K562 (cell line): ENCODE measurements around the gene FANCC. TPM values are rescaled to one million over a fixed set of nuclear protein-coding genes. Genes with fewer than 3 reads are reported as not detected.

ENCODE experiments used
- ATAC-seq: fragments of 200-7000 bp; cut with Tn5 transposase; 3 replicates; pipeline ENCODE4 v1.9.1; 2020; ENCODE audit warnings: moderate library complexity
- BruUV-seq: library from RNA; stranded (reverse); fragments of 400-500 nt; replicated peaks from 2 replicates; lab custom pipeline; 2021; lab: Mats Ljungman, UMichigan
- CTCF ChIA-PET: fragments of 300-600 bp; formaldehyde crosslinking; extraction: SDS; loops from one replicate; lab custom pipeline; 2021; ENCODE audit warnings: low intra/inter-chr PET ratio; lab: Yijun Ruan, JAX
- POLR2A ChIA-PET: fragments of 300-600, 350-650 bp; sonication (Branson Sonifier 250); formaldehyde crosslinking; extraction: SDS; loops from one replicate; lab custom pipeline; 2021; ENCODE audit warnings: antibody characterized with exemption, inconsistent platforms; lab: Yijun Ruan, JAX
- DNase-seq, 4 experiments: peaks; one replicate each; pipeline versions ENCODE4 v3.0.0 to v3.0.0-alpha.2; 2011 to 2018; ENCODE audit warnings: low spot score in 3 of 4, mixed read lengths in 3 of 4; ENCODE audit errors: extremely low read depth in 1 of 4
- FAIRE-seq: peaks from 2 replicates; lab custom pipeline; 2011; peaks lifted over from hg19 to GRCh38; lab: Jason Lieb, UNC
- H2AFZ ChIP-seq: 2 replicates; pipeline ENCODE4 v1.6.0; 2011; ENCODE audit warnings: low read depth, low read length, control low read depth, inconsistent platforms
- H3K27ac ChIP-seq: fragments of 200-600 bp; 3 replicates; pipeline ENCODE4 v1.8.0; 2011; ENCODE audit warnings: low read depth, mild to moderate bottlenecking, control low read depth, inconsistent platforms, low read length, moderate library complexity, mixed read lengths; ENCODE audit errors: extremely low read depth
- H3K27me3 ChIP-seq, 2 experiments: fragments of 300-600 bp in 1 of 2; 2 replicates in 1 of 2; 3 replicates in 1 of 2; pipeline versions ENCODE4 v1.6.0 to v1.8.0; 2011; ENCODE audit warnings: inconsistent platforms in 2 of 2, low read length in 2 of 2, mild to moderate bottlenecking in 1 of 2, mixed read lengths in 1 of 2, moderate library complexity in 1 of 2; ENCODE audit not compliant: control insufficient read depth in 2 of 2, insufficient read depth in 2 of 2
- H3K36me3 ChIP-seq: fragments of 300-600 bp; 3 replicates; pipeline ENCODE4 v1.8.0; 2011; ENCODE audit warnings: mild to moderate bottlenecking, low read length, inconsistent platforms; ENCODE audit not compliant: control insufficient read depth, insufficient read depth
- H3K4me1 ChIP-seq, 2 experiments: fragments of 200-600 bp in 1 of 2; replicated peaks in 1 of 2; 2 replicates in 1 of 2; 3 replicates in 1 of 2; pipeline versions ENCODE4 v1.5.1 to v1.8.0; 2011; ENCODE audit warnings: inconsistent platforms in 2 of 2, low read length in 2 of 2, mild to moderate bottlenecking in 1 of 2, mixed read lengths in 1 of 2, moderate library complexity in 1 of 2; ENCODE audit not compliant: control insufficient read depth in 2 of 2, insufficient read depth in 2 of 2
- H3K4me2 ChIP-seq: 2 replicates; pipeline ENCODE4 v1.6.1; 2011; ENCODE audit warnings: low read length, control low read depth, inconsistent platforms, mixed read lengths; ENCODE audit not compliant: insufficient read depth
- H3K4me3 ChIP-seq: fragments of 200-600 bp; sonication (generic), shearing (Covaris generic); 2 replicates; pipeline ENCODE4 v1.5.1; 2016; ENCODE audit warnings: control low read depth, inconsistent platforms
- H3K79me2 ChIP-seq: fragments of 200-600 bp; 3 replicates; pipeline ENCODE4 v1.8.0; 2011; ENCODE audit warnings: low read length, inconsistent platforms; ENCODE audit not compliant: control insufficient read depth, insufficient read depth
- H3K9ac ChIP-seq, 2 experiments: 2 replicates each; pipeline versions ENCODE4 v1.6.0 to v1.6.1; 2011; ENCODE audit warnings: low read depth in 2 of 2, low read length in 2 of 2, control low read depth in 1 of 2, inconsistent platforms in 1 of 2, mild to moderate bottlenecking in 1 of 2, mixed read lengths in 1 of 2; ENCODE audit not compliant: insufficient read depth in 1 of 2
- H3K9me1 ChIP-seq: one replicate; pipeline ENCODE4 v1.6.0; 2011; ENCODE audit warnings: inconsistent platforms, mild to moderate bottlenecking, low read length, moderate library complexity; ENCODE audit not compliant: control insufficient read depth, insufficient read depth
- H3K9me3 ChIP-seq: replicated peaks from 2 replicates; pipeline ENCODE4 v1.5.1; 2011; ENCODE audit warnings: low read depth, low read length, inconsistent platforms; ENCODE audit not compliant: control insufficient read depth, insufficient read depth
- H4K20me1 ChIP-seq: replicated peaks from 2 replicates; pipeline ENCODE4 v1.6.1; 2011; ENCODE audit warnings: low read length, inconsistent platforms, mixed read lengths; ENCODE audit not compliant: control insufficient read depth, insufficient read depth
- ARID2 ChIP-seq: fragments of 450-650 bp; IDR thresholded peaks from 2 replicates; pipeline ENCODE4 v1.6.1; 2017; ENCODE audit warnings: antibody characterized with exemption, mild to moderate bottlenecking
- CBFA2T3 ChIP-seq: fragments of 450-650 bp; IDR thresholded peaks from 2 replicates; pipeline ENCODE4 v1.6.1; 2017
- DACH1 ChIP-seq: fragments of 450-650 bp; IDR thresholded peaks from 2 replicates; pipeline ENCODE4 v1.6.1; 2018; ENCODE audit not compliant: partially characterized antibody
- MAFG ChIP-seq: fragments of 450-650 bp; conservative IDR thresholded peaks from 2 replicates; pipeline ENCODE4 v1.6.1; 2016; ENCODE audit warnings: missing genetic modification characterization, missing compliant biosample characterization
- MIER1 ChIP-seq: fragments of 450-650 bp; IDR thresholded peaks from 2 replicates; pipeline ENCODE4 v1.6.1; 2016; ENCODE audit warnings: antibody characterized with exemption, mild to moderate bottlenecking, low read depth
- RAD21 ChIP-seq, 2 experiments: fragments of 250-450 bp in 1 of 2; fragments of 450-650 bp in 1 of 2; sonication (Bioruptor Pico) in 1 of 2; formaldehyde crosslinking in 1 of 2; IDR thresholded peaks in 1 of 2; conservative IDR thresholded peaks in 1 of 2; 2 replicates each; pipeline versions ENCODE4 v1.4.0 to v1.8.0; 2020 to 2022; ENCODE audit warnings: mild to moderate bottlenecking in 2 of 2, moderate library complexity in 1 of 2
- SRSF7 ChIP-seq: fragments of 200-400 bp; formaldehyde crosslinking; optimal IDR thresholded peaks from 2 replicates; pipeline ENCODE3; 2017; ENCODE audit warnings: mild to moderate bottlenecking, low read depth, low read length
- ZFX ChIP-seq: sonication (generic); formaldehyde crosslinking; IDR thresholded peaks from 2 replicates; pipeline ENCODE4 v1.8.0; 2022; ENCODE audit warnings: mild to moderate bottlenecking, missing genetic modification reagents, moderate library complexity
- ZNF133 ChIP-seq: fragments of 250-450 bp; sonication (Bioruptor Pico); IDR thresholded peaks from 2 replicates; pipeline ENCODE4 v1.4.0; 2020; ENCODE audit warnings: mild to moderate bottlenecking
- ZNF282 ChIP-seq: sonication (generic); formaldehyde crosslinking; IDR thresholded peaks from 2 replicates; pipeline ENCODE4 v1.8.1; 2023; ENCODE audit warnings: missing genetic modification reagents
- ZNF780A ChIP-seq: fragments of 250-450 bp; sonication (Bioruptor Pico); IDR thresholded peaks from 2 replicates; pipeline ENCODE4 v1.5.0; 2021; ENCODE audit warnings: mild to moderate bottlenecking
- WGBS: fragments of 100-300 bp; shearing (Covaris generic); methylation state at CpG from one replicate; pipeline ENCODE4 v1.1.6; 2016; ENCODE audit warnings: low coverage, mixed read lengths; ENCODE audit not compliant: insufficient coverage; ENCODE audit errors: missing lambda C conversion rate; 5-methylcytosine and 5-hydroxymethylcytosine counted together
- in situ Hi-C: fragments of 300-500 bp; cut with MboI; formaldehyde crosslinking; loops from 4 replicates; pipeline ENCODE4 v1.15.0; 2018; ENCODE audit warnings: inconsistent platforms, mixed read lengths
- intact Hi-C: fragments of 100-400 bp; cut with micrococcal nuclease; formaldehyde crosslinking; loops from 2 replicates; pipeline ENCODE4 v1.14.2; 2022
- polyA plus RNA-seq, 8 experiments: library from polyadenylated mRNA; depleted of rRNA in 4 of 8; stranded (reverse) in 5 of 8; unstranded in 3 of 8; fragments of >200 nt; fragmentation: Nextera tagmentation in 2 of 8; fragmentation: Illumina TruSeq in 1 of 8; extraction: Ambion mirVana in 2 of 8; extraction: Trizol in 1 of 8; gene quantifications; 2 replicates each; pipeline versions ENCODE4 v1.2.1 to v1.2.3, GENCODE V29; 2011 to 2014; ENCODE audit warnings: inconsistent platforms in 1 of 8, missing spikeins in 1 of 8
- total RNA-seq, 7 experiments: library from RNA; depleted of rRNA in 6 of 7; stranded (reverse); fragments of >200 nt in 6 of 7; fragmentation: Illumina TruSeq in 2 of 7; extraction: Trizol in 2 of 7; gene quantifications; 2 replicates each; pipeline versions ENCODE4 v1.2.1 to v1.2.3, GENCODE V29; 2011 to 2021; ENCODE audit warnings: low replicate concordance in 1 of 7
- TF ChIP-seq, protein P1 (sequence below): fragments of 250-450 bp; sonication (Bioruptor Pico); IDR thresholded peaks from 2 replicates; pipeline ENCODE4 v1.4.0; 2020; ENCODE audit warnings: mild to moderate bottlenecking, moderate library complexity
- TF ChIP-seq, protein P2 (sequence below): fragments of 450-650 bp; IDR thresholded peaks from one replicate; pipeline ENCODE4 v1.6.1; 2018; ENCODE audit warnings: mild to moderate bottlenecking, moderate library complexity; ENCODE audit not compliant: partially characterized antibody

Gene FANCC
- total and polyA plus RNA-seq, 9 of the 15 experiments (the other 6 are each of a cell fraction or from before 2014, with no cell fraction given) = 4.6 to 18.4 (median 14.2) TPM

DNA sequence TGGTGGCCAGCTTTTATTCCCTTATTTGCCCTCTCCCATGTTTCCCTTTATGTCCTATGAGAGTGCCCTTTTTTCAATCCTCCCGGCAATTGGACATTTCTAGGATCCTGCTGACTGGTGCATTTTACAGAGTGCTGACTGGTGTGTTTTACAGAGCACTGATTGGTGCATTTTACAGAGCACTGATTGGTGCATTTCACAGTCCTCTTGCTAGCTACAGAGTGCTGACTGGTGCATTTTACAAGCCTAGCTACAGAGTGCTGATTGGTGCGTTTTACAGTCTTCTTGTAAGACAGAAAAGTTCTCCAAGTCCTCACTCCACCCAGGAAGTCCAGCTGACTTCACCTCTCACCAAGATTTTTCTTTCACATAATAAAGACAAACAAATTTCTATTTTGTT, 15.4 kb upstream of the FANCC start (continued):
- TF ChIP-seq MAFG (peak; percentile 85), ZNF133 (CRISPR knock-in tag) (no peak)
- TF ChIP-seq, all 486 proteins: peak for 5

DNA sequence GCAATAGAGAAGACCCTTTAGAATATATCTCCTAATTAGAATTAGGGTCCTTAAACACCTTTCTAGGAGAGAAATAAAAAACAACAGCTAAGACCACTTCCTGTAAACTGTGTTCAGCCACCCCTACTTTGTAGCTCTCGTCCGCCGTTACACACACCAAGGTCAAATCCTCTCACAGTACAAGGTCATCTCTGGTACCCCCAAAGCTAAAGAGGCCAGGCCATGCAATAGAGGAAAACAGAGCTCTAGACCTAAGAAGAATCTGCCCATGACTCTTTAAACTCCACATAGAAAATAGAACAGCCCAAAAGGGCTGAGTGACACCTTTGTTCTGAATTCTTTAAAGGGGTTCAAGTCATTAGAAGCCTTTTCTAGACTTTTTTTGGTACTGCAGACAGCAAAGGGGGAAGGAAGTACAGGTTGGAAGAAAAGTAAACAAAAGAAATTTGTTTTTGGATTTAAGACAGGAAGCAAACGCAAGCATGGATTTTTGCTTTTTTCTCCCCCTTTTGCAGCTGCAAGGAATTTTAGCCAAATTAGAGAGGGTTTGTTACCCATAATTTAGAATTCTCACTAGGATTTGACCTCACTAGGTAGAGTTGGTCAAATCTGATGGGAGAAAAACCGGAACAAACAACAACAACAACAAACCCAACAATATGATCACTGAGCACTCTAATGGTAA, 13.4 kb upstream of the FANCC start:
- Histone ChIP-seq H3K27me3 (peaks cover 0 to 14% of the 10 kb centered on the region in 2 experiments; a peak in 2 of 5 replicates), H3K9me3 (no peaks in the 10 kb centered on the region), H3K4me2 (no peak overlapping the region), H3K27ac (no peak overlapping the region), H4K20me1 (no peaks in the 10 kb centered on the region), H3K4me1 (no peaks in the 10 kb centered on the region), H3K9ac (no peak overlapping the region), H2AFZ (no peak overlapping the region), H3K36me3 (no peaks in the 10 kb centered on the region), H3K9me1 (no peaks in the 10 kb centered on the region), H3K79me2 (no peaks in the 10 kb centered on the region), H3K4me3 (no peak overlapping the region)
- POLR2A ChIA-PET = no interaction called here
- WGBS = 44% methylated on average over 5 of the region's 5 CpGs
- FAIRE-seq (no peak), DNase-seq (no peak), ATAC-seq (no peak)
- CTCF ChIA-PET = interaction anchor here (0.6 kb wide), 1 partner anchor 29 kb away, joined by 4 read pairs; no protein-coding TSS in a partner anchor
- intact Hi-C loops (no loop called here), in situ Hi-C loops (no loop called here)
- no TSS peak for BruUV-seq
- no peak for TF ChIP-seq MIER1
- no peak for TF ChIP-seq DACH1
- TF ChIP-seq, protein P1, sequence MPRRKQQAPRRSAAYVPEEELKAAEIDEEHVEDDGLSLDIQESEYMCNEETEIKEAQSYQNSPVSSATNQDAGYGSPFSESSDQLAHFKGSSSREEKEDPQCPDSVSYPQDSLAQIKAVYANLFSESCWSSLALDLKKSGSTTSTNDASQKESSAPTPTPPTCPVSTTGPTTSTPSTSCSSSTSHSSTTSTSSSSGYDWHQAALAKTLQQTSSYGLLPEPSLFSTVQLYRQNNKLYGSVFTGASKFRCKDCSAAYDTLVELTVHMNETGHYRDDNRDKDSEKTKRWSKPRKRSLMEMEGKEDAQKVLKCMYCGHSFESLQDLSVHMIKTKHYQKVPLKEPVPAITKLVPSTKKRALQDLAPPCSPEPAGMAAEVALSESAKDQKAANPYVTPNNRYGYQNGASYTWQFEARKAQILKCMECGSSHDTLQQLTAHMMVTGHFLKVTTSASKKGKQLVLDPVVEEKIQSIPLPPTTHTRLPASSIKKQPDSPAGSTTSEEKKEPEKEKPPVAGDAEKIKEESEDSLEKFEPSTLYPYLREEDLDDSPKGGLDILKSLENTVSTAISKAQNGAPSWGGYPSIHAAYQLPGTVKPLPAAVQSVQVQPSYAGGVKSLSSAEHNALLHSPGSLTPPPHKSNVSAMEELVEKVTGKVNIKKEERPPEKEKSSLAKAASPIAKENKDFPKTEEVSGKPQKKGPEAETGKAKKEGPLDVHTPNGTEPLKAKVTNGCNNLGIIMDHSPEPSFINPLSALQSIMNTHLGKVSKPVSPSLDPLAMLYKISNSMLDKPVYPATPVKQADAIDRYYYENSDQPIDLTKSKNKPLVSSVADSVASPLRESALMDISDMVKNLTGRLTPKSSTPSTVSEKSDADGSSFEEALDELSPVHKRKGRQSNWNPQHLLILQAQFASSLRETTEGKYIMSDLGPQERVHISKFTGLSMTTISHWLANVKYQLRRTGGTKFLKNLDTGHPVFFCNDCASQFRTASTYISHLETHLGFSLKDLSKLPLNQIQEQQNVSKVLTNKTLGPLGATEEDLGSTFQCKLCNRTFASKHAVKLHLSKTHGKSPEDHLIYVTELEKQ (CRISPR knock-in tag) = no peak
- TF ChIP-seq ZFX = no peak
- TF ChIP-seq ZNF780A = no peak
- no peak for TF ChIP-seq RAD21 (CRISPR knock-in tag; conservative IDR thresholded peaks at IDR 0.05 in 1 of 2, IDR thresholded peaks at IDR 0.05 in 1 of 2)
- no peak for TF ChIP-seq CBFA2T3
- TF ChIP-seq ARID2 = no peak
- TF ChIP-seq SRSF7 = no peak
- TF ChIP-seq, protein P2, sequence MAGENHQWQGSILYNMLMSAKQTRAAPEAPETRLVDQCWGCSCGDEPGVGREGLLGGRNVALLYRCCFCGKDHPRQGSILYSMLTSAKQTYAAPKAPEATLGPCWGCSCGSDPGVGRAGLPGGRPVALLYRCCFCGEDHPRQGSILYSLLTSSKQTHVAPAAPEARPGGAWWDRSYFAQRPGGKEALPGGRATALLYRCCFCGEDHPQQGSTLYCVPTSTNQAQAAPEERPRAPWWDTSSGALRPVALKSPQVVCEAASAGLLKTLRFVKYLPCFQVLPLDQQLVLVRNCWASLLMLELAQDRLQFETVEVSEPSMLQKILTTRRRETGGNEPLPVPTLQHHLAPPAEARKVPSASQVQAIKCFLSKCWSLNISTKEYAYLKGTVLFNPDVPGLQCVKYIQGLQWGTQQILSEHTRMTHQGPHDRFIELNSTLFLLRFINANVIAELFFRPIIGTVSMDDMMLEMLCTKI = no peak
- no peak for TF ChIP-seq ZNF282
